ENCODE results near the gene ANXA2. TPM values are rescaled to one million over a fixed set of nuclear protein-coding genes. Genes with fewer than 3 reads are reported as not detected.

Gene ANXA2
- total and polyA plus RNA-seq, 2 experiments from 2014 or later: 202 to 225 TPM

DNA sequence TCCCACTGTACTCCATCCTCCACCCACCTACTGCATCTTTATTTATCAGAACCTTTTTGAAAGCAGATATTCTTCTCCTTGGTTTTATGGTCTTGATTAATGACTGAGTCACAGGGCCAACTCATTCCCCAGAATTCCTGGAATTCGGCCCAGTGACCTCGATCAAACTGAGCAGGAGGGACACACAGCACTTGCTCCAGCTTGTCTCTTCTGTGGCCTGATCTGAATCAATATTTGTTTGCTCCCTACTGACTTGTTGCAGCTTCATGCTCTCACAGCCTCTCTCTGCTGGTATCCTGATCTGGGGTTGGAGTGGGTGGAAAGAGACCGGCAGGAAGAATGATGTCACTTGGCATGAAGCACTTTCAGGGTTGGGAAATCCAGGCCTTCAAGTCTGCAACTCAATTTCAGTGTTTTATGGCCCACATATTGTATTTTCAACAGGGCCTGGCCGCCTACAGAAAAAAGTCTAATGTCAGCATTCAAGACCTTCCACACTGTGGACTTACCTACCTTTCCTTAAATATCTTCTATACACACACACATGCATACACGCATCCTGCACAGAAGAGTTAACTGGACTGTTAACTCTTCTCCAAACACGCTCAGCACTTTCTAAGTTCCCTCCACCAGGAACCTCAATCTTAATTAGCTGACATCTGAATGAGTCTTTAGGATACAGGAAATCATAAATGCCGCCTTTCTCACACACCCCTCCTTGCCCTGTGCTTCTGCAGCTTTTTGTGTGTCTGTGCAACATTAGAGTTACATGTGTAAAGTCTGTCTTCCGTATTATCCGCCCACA lies 4.6 kb downstream of the ANXA2 start:
- Mint-ChIP-seq H3K4me3 (no peak overlapping the region), H3K36me3 (ENCODE audit: low read depth) (no peaks in the 10 kb centered on the region; the same call in 1 of the 3 replicates), H3K4me1 (peaks cover 64% of the 10 kb centered on the region), H3K27ac (peak overlapping the region; percentile 11; the same call in 1 of the 2 replicates), H3K9me3 (no peaks in the 10 kb centered on the region), H3K27me3 (ENCODE audit: insufficient read depth, low read depth, poor library complexity) (peaks cover 2% of the 10 kb centered on the region)
- no peak overlapping the region for H2AFZ ChIP-seq
- ATAC-seq (no peak), DNase-seq (ENCODE audit: low spot score) (no peak)
- peaks cover 59% of the 10 kb centered on the region for H3K4me1 ChIP-seq (ENCODE audit: insufficient read depth)
- peaks cover 6% of the 10 kb centered on the region for H3K27me3 ChIP-seq (ENCODE audit: insufficient read depth)
- no peak for TF ChIP-seq CREB1 (CRISPR knock-in tag; IDR thresholded peaks at IDR 0.05; ENCODE audit: low read depth)
- TF ChIP-seq, protein P1, sequence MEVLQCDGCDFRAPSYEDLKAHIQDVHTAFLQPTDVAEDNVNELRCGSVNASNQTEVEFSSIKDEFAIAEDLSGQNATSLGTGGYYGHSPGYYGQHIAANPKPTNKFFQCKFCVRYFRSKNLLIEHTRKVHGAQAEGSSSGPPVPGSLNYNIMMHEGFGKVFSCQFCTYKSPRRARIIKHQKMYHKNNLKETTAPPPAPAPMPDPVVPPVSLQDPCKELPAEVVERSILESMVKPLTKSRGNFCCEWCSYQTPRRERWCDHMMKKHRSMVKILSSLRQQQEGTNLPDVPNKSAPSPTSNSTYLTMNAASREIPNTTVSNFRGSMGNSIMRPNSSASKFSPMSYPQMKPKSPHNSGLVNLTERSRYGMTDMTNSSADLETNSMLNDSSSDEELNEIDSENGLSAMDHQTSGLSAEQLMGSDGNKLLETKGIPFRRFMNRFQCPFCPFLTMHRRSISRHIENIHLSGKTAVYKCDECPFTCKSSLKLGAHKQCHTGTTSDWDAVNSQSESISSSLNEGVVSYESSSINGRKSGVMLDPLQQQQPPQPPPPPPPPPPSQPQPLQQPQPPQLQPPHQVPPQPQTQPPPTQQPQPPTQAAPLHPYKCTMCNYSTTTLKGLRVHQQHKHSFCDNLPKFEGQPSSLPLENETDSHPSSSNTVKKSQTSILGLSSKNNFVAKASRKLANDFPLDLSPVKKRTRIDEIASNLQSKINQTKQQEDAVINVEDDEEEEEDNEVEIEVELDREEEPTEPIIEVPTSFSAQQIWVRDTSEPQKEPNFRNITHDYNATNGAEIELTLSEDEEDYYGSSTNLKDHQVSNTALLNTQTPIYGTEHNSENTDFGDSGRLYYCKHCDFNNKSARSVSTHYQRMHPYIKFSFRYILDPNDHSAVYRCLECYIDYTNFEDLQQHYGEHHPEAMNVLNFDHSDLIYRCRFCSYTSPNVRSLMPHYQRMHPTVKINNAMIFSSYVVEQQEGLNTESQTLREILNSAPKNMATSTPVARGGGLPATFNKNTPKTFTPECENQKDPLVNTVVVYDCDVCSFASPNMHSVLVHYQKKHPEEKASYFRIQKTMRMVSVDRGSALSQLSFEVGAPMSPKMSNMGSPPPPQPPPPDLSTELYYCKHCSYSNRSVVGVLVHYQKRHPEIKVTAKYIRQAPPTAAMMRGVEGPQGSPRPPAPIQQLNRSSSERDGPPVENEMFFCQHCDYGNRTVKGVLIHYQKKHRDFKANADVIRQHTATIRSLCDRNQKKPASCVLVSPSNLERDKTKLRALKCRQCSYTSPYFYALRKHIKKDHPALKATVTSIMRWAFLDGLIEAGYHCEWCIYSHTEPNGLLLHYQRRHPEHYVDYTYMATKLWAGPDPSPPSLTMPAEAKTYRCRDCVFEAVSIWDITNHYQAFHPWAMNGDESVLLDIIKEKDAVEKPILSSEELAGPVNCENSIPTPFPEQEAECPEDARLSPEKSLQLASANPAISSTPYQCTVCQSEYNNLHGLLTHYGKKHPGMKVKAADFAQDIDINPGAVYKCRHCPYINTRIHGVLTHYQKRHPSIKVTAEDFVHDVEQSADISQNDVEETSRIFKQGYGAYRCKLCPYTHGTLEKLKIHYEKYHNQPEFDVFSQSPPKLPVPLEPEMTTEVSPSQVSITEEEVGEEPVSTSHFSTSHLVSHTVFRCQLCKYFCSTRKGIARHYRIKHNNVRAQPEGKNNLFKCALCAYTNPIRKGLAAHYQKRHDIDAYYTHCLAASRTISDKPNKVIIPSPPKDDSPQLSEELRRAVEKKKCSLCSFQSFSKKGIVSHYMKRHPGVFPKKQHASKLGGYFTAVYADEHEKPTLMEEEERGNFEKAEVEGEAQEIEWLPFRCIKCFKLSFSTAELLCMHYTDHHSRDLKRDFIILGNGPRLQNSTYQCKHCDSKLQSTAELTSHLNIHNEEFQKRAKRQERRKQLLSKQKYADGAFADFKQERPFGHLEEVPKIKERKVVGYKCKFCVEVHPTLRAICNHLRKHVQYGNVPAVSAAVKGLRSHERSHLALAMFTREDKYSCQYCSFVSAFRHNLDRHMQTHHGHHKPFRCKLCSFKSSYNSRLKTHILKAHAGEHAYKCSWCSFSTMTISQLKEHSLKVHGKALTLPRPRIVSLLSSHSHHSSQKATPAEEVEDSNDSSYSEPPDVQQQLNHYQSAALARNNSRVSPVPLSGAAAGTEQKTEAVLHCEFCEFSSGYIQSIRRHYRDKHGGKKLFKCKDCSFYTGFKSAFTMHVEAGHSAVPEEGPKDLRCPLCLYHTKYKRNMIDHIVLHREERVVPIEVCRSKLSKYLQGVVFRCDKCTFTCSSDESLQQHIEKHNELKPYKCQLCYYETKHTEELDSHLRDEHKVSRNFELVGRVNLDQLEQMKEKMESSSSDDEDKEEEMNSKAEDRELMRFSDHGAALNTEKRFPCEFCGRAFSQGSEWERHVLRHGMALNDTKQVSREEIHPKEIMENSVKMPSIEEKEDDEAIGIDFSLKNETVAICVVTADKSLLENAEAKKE (CRISPR knock-in tag; IDR thresholded peaks at IDR 0.05): no peak
- TF ChIP-seq ZNF114 (CRISPR knock-in tag; IDR thresholded peaks at IDR 0.05): no peak
- TF ChIP-seq ZNF331 (CRISPR knock-in tag; IDR thresholded peaks at IDR 0.05; ENCODE audit: low read depth): no peak
- TF ChIP-seq, protein P2, sequence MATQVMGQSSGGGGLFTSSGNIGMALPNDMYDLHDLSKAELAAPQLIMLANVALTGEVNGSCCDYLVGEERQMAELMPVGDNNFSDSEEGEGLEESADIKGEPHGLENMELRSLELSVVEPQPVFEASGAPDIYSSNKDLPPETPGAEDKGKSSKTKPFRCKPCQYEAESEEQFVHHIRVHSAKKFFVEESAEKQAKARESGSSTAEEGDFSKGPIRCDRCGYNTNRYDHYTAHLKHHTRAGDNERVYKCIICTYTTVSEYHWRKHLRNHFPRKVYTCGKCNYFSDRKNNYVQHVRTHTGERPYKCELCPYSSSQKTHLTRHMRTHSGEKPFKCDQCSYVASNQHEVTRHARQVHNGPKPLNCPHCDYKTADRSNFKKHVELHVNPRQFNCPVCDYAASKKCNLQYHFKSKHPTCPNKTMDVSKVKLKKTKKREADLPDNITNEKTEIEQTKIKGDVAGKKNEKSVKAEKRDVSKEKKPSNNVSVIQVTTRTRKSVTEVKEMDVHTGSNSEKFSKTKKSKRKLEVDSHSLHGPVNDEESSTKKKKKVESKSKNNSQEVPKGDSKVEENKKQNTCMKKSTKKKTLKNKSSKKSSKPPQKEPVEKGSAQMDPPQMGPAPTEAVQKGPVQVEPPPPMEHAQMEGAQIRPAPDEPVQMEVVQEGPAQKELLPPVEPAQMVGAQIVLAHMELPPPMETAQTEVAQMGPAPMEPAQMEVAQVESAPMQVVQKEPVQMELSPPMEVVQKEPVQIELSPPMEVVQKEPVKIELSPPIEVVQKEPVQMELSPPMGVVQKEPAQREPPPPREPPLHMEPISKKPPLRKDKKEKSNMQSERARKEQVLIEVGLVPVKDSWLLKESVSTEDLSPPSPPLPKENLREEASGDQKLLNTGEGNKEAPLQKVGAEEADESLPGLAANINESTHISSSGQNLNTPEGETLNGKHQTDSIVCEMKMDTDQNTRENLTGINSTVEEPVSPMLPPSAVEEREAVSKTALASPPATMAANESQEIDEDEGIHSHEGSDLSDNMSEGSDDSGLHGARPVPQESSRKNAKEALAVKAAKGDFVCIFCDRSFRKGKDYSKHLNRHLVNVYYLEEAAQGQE (IDR thresholded peaks at IDR 0.05; ENCODE audit: unreplicated experiment): no peak
- no peak for TF ChIP-seq EZH2phosphoT487 (IDR thresholded peaks at IDR 0.05; ENCODE audit: unreplicated experiment)
- TF ChIP-seq POLR2AphosphoS5 (IDR thresholded peaks at IDR 0.05; ENCODE audit: low read depth): no peak
- TF ChIP-seq JUNB (IDR thresholded peaks at IDR 0.05; ENCODE audit: unreplicated experiment): no peak
- TF ChIP-seq, protein P3, sequence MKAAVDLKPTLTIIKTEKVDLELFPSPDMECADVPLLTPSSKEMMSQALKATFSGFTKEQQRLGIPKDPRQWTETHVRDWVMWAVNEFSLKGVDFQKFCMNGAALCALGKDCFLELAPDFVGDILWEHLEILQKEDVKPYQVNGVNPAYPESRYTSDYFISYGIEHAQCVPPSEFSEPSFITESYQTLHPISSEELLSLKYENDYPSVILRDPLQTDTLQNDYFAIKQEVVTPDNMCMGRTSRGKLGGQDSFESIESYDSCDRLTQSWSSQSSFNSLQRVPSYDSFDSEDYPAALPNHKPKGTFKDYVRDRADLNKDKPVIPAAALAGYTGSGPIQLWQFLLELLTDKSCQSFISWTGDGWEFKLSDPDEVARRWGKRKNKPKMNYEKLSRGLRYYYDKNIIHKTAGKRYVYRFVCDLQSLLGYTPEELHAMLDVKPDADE (IDR thresholded peaks at IDR 0.05): no peak
- no peak for TF ChIP-seq NANOG (IDR thresholded peaks at IDR 0.05; ENCODE audit: borderline replicate concordance)
- no peak for TF ChIP-seq STAT1 (IDR thresholded peaks at IDR 0.05; ENCODE audit: unreplicated experiment)
- TF ChIP-seq, protein P4, sequence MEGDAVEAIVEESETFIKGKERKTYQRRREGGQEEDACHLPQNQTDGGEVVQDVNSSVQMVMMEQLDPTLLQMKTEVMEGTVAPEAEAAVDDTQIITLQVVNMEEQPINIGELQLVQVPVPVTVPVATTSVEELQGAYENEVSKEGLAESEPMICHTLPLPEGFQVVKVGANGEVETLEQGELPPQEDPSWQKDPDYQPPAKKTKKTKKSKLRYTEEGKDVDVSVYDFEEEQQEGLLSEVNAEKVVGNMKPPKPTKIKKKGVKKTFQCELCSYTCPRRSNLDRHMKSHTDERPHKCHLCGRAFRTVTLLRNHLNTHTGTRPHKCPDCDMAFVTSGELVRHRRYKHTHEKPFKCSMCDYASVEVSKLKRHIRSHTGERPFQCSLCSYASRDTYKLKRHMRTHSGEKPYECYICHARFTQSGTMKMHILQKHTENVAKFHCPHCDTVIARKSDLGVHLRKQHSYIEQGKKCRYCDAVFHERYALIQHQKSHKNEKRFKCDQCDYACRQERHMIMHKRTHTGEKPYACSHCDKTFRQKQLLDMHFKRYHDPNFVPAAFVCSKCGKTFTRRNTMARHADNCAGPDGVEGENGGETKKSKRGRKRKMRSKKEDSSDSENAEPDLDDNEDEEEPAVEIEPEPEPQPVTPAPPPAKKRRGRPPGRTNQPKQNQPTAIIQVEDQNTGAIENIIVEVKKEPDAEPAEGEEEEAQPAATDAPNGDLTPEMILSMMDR (conservative IDR thresholded peaks at IDR 0.05; ENCODE audit: low read depth in 2 of 2): no peak
- no peak for TF ChIP-seq EZH2 (IDR thresholded peaks at IDR 0.05; ENCODE audit: low read depth, unreplicated experiment)
- peak overlapping the region; percentile 53; the same call in 1 of the 2 replicates for H3K27ac ChIP-seq (ENCODE audit: low read depth)
- H4K20me1 ChIP-seq (replicated peaks; ENCODE audit: insufficient read depth): peaks cover 17% of the 10 kb centered on the region; the same call in 1 of the 2 replicates
- no peak overlapping the region for H3K4me3 ChIP-seq
- no peaks in the 10 kb centered on the region for H3K36me3 ChIP-seq (ENCODE audit: insufficient read depth)
- H3K79me2 ChIP-seq (replicated peaks; ENCODE audit: insufficient read depth): peaks cover 83% of the 10 kb centered on the region
- no peaks in the 10 kb centered on the region for H3K9me2 ChIP-seq (ENCODE audit: insufficient read depth)
- H3F3A ChIP-seq (replicated peaks; ENCODE audit: low read depth): no peaks in the 10 kb centered on the region
- H3K4me2 ChIP-seq: no peak overlapping the region

Measured in GM23338 (cell line).